A172 (cell line): ENCODE data around the gene TXNDC2. TPM values are rescaled to one million over a fixed set of nuclear protein-coding genes. Genes with fewer than 3 reads are reported as not detected.

ENCODE experiments used
- DNase-seq: peaks from one replicate; pipeline ENCODE4 v3.0.0-alpha.2; 2015; ENCODE audit warnings: low spot score
- total RNA-seq: library from RNA; depleted of rRNA; stranded (reverse); fragments of >200 nt; shearing (Covaris generic); gene quantifications from 2 replicates; pipeline ENCODE4 v1.2.3, GENCODE V29; 2014

Gene TXNDC2
- total RNA-seq, 1 experiment from 2014 or later: 0.26 TPM

- no peak for DNase-seq
Measured at GRCh38 chr18:9859232-9859631, 26.5 kb upstream of the TXNDC2 start.

GRCh38 chr18:9860682-9861081 is 25.1 kb upstream of the TXNDC2 start:
- DNase-seq: no peak

GRCh38 chr18:9861157-9861556 is 24.6 kb upstream of the TXNDC2 start:
- no peak for DNase-seq

- DNase-seq: no peak
Measured at GRCh38 chr18:9861933-9862332, 23.8 kb upstream of the TXNDC2 start.

GRCh38 chr18:9862686-9863085 is 23.1 kb upstream of the TXNDC2 start:
- no peak for DNase-seq

- no peak for DNase-seq
Measured at GRCh38 chr18:9863282-9863681, 22.5 kb upstream of the TXNDC2 start.

- DNase-seq: no peak
Measured at GRCh38 chr18:9865764-9866490, 19.8 kb upstream of the TXNDC2 start.

GRCh38 chr18:9866627-9867026 is 19.1 kb upstream of the TXNDC2 start:
- no peak for DNase-seq

- DNase-seq: no peak
Measured at GRCh38 chr18:9867071-9867594, 18.6 kb upstream of the TXNDC2 start.

- DNase-seq: no peak
Measured at GRCh38 chr18:9868857-9869714, 16.7 kb upstream of the TXNDC2 start.

GRCh38 chr18:9869715-9870430 is 15.9 kb upstream of the TXNDC2 start:
- peak; percentile 90 for DNase-seq

GRCh38 chr18:9870431-9871008 is 15.3 kb upstream of the TXNDC2 start:
- DNase-seq: no peak

- no peak for DNase-seq
Measured at GRCh38 chr18:9871244-9871746, 14.5 kb upstream of the TXNDC2 start.

- no peak for DNase-seq
Measured at GRCh38 chr18:9872823-9873222, 12.9 kb upstream of the TXNDC2 start.

- DNase-seq: no peak
Measured at GRCh38 chr18:9874728-9875127, 11.0 kb upstream of the TXNDC2 start.

GRCh38 chr18:9876212-9876866 is 9.4 kb upstream of the TXNDC2 start:
- DNase-seq: no peak

- peak; percentile 92 for DNase-seq
Measured at GRCh38 chr18:9876867-9877654, 8.7 kb upstream of the TXNDC2 start.

- DNase-seq: no peak
Measured at GRCh38 chr18:9877655-9878014, 8.1 kb upstream of the TXNDC2 start.

- no peak for DNase-seq
Measured at GRCh38 chr18:9878095-9878494, 7.7 kb upstream of the TXNDC2 start.

- DNase-seq: no peak
Measured at GRCh38 chr18:9878783-9879242, 7.0 kb upstream of the TXNDC2 start.
